Heart left ventricle (tissue), 16 donors: Measurements from ENCODE around the gene TARBP2. TPM values are rescaled to one million over a fixed set of nuclear protein-coding genes. Genes with fewer than 3 reads are reported as not detected.

Experiments used
- ATAC-seq, 4 donors: fragments of 200-7000 bp; cut with Tn5 transposase; one replicate each; pipeline ENCODE4 v1.9.1; 2020 to 2022; ENCODE audit warnings: moderate library complexity in 4 of 4, mild to moderate bottlenecking in 3 of 4, moderate number of reproducible peaks in 1 of 4
- DNase-seq, 5 donors: peaks; one replicate each; pipeline ENCODE4 v3.0.0-alpha.2; 2020
- H3K27ac ChIP-seq, 12 donors: fragments of 200-600 bp; sonication (generic) in 4 of 12; one replicate each; pipeline versions ENCODE4 v1.5.0 to v1.8.0; 2016 to 2022; ENCODE audit warnings: mild to moderate bottlenecking in 2 of 12
- H3K27me3 ChIP-seq, 9 donors: fragments of 200-600 bp; sonication (generic) in 2 of 9; one replicate each; pipeline versions ENCODE4 v1.5.1 to v1.8.0; 2016 to 2022; ENCODE audit warnings: mild to moderate bottlenecking in 3 of 9
- H3K36me3 ChIP-seq, 9 donors: fragments of 200-600 bp; sonication (generic) in 2 of 9; one replicate each; pipeline versions ENCODE4 v1.5.0 to v1.8.0; 2018 to 2022; ENCODE audit warnings: mild to moderate bottlenecking in 2 of 9
- H3K4me1 ChIP-seq, 12 donors: fragments of 200-600 bp; sonication (generic) in 4 of 12; one replicate each; pipeline versions ENCODE4 v1.5.0 to v1.8.0; 2016 to 2022; ENCODE audit warnings: mild to moderate bottlenecking in 3 of 12
- H3K4me3 ChIP-seq, 12 donors: fragments of 200-600 bp; sonication (generic) in 4 of 12; one replicate each; pipeline versions ENCODE4 v1.5.0 to v1.8.0; 2017 to 2022; ENCODE audit warnings: mild to moderate bottlenecking in 9 of 12, moderate library complexity in 4 of 12
- H3K9me3 ChIP-seq, 12 donors: fragments of 200-600 bp; sonication (generic) in 4 of 12; one replicate each; pipeline versions ENCODE4 v1.5.0 to v1.8.0; 2016 to 2022; ENCODE audit warnings: mild to moderate bottlenecking in 1 of 12
- CTCF ChIP-seq, 12 donors: fragments of 200-600 bp; sonication (generic) in 4 of 12; IDR thresholded peaks; one replicate each; pipeline versions ENCODE4 v1.5.0 to v1.8.0; 2018 to 2022; ENCODE audit warnings: antibody characterized with exemption in 12 of 12, mild to moderate bottlenecking in 5 of 12
- POLR2A ChIP-seq, 2 donors: fragments of 450-650 bp; IDR thresholded peaks; one replicate each; pipeline ENCODE4 v1.6.1; 2017; ENCODE audit warnings: antibody characterized with exemption in 2 of 2, mild to moderate bottlenecking in 2 of 2, moderate library complexity in 2 of 2
- WGBS, 4 donors: extraction: QIAGEN DNeasy Blood & Tissue Kit in 2 of 4; methylation state at CpG; one replicate each; pipeline versions ENCODE4 v1.1.5 to v1.1.7; 2013 to 2018; 5-methylcytosine and 5-hydroxymethylcytosine counted together
- intact Hi-C, 10 donors: fragments of 100-400 bp; cut with DNase I; formaldehyde crosslinking; loops; one replicate each; pipeline versions ENCODE4 v1.11.1 to v1.14.2; 2022
- polyA plus RNA-seq, 2 donors: library from polyadenylated mRNA; stranded (reverse); fragments of 200-250 nt; gene quantifications; one replicate each; pipeline ENCODE4 v1.2.3, GENCODE V29; 2013
- total RNA-seq, 9 donors: library from RNA; depleted of rRNA in 2 of 9; stranded (reverse); fragments of >200 nt in 2 of 9; fragmentation: NEBNext Ultra II Directional in 3 of 9; extraction: Animal tissue kit (Norgen Biotek cat#: 25700) in 3 of 9; gene quantifications; one replicate each; pipeline versions ENCODE4 v1.1.0 to v1.2.4, GENCODE V29; 2016 to 2023
- donor health status: ischemic (EF 13 %, LVEDD 7.1; RV severe dilation, severe dysfunction).
- donor health status: healthy with polysubstance abuse.
- donor health status: DM: no; HTN: yes; CAD: no.
- donor health status: DM: no; HTN: no; CAD: no.
- donor health status: ischemic (EF 25% LVEDD 6.9; RV normal size, moderate dysfunction).
- donor health status: ischemic (EF 25% LVEDD 5.7; RV mildly dilated, moderate dysfunction).
- donor health status: healthy.
- donor health status: DM: yes; HTN: yes; CAD: no.
- donor health status: ischemic (EF 35%, LVEDD 5.7; RV mildly dilated, moderate dysfunction).
- donor health status: nonischemic (EF 11% LVEDD 7.7; RV severe dilation, severe dysfunction).
- donor health status: DM: yes; HTN: yes; CAD: no.
- donor health status: PGD.
- donor health status: ischemic (EF 29% LVEDD 5.4; RV normal size, mild dysfunction).
- donor health status: nonischemic (EF 23%, LVEDD 6.1; RV moderate dilation, normal function).

TARBP2 gene
- total and polyA plus RNA-seq, 11 donors: 7.8 to 23.5 (median 11.9) TPM

- peaks cover 0 to 58% (median 53%) of the 10 kb centered on the region in 9 donors for H3K36me3 ChIP-seq
- no peak for ATAC-seq
- TF ChIP-seq CTCF (IDR thresholded peaks at IDR 0.05): no peak
- TF ChIP-seq POLR2A (IDR thresholded peaks at IDR 0.05): no peak
- H3K27me3 ChIP-seq: no peaks in the 10 kb centered on the region
- H3K4me1 ChIP-seq: peaks cover 5 to 42% (median 26%) of the 10 kb centered on the region in 12 donors
- intact Hi-C loops: loop anchor here in 6 of 10 donors (1.0 to 5.0 kb wide), 5 partner anchors 7 to 55 kb away; partner anchors contain the start of gene TARBP2 (in 4 of the 6)
- peak overlapping the region in 8 of 12 donors; percentile 76 to 83 (median 80) for H3K4me3 ChIP-seq
- WGBS, 4 donors: 17 to 24% (median 20%) methylated on average over 6 of the region's 6 CpGs
- DNase-seq: no peak
- H3K9me3 ChIP-seq: no peaks in the 10 kb centered on the region
- H3K27ac ChIP-seq: peak overlapping the region in 4 of 12 donors; percentile 5 to 96 (median 56)
Observed at GRCh38 chr12:53453953-53454640, 47.0 kb upstream of the TARBP2 start.

GRCh38 chr12:53454707-53455106 lies 46.4 kb upstream of the TARBP2 start:
- Histone ChIP-seq H3K27me3 (no peaks in the 10 kb centered on the region), H3K4me3 (peak overlapping the region in 2 of 12 donors; percentile 81 to 83), H3K4me1 (peaks cover 5 to 45% (median 26%) of the 10 kb centered on the region in 12 donors), H3K27ac (peak overlapping the region in 1 of 12 donors; percentile 5), H3K9me3 (no peaks in the 10 kb centered on the region), H3K36me3 (peaks cover 0 to 64% (median 58%) of the 10 kb centered on the region in 9 donors)
- intact Hi-C loops: loop anchor here in 4 of 10 donors (5.0 kb wide), 3 partner anchors 38 to 48 kb away; partner anchors contain the start of genes MAP3K12 (in 1 of the 4) and TARBP2 (in 1 of the 4)
- TF ChIP-seq CTCF (IDR thresholded peaks at IDR 0.05) (no peak), POLR2A (IDR thresholded peaks at IDR 0.05) (no peak)
- 39 to 48% (median 42%) methylated on average over 3 of the region's 3 CpGs for WGBS, 4 donors
- DNase-seq (no peak), ATAC-seq (no peak)

GRCh38 chr12:53456654-53457366 lies 44.3 kb upstream of the TARBP2 start:
- no peak for DNase-seq
- no peaks in the 10 kb centered on the region for H3K9me3 ChIP-seq
- TF ChIP-seq POLR2A (IDR thresholded peaks at IDR 0.05) (no peak), CTCF (IDR thresholded peaks at IDR 0.05) (no peak)
- WGBS, 4 donors: 51 to 55% (median 53%) methylated on average over 6 of the region's 6 CpGs
- no peak for ATAC-seq
- intact Hi-C loops: loop anchor here in 1 of 10 donors (5.0 kb wide), 1 partner anchor 40 kb away; the partner anchor contains the start of gene MAP3K12
- no peak overlapping the region for H3K27ac ChIP-seq
- no peaks in the 10 kb centered on the region for H3K27me3 ChIP-seq
- H3K4me3 ChIP-seq: no peak overlapping the region
- H3K36me3 ChIP-seq: peaks cover 2 to 85% (median 79%) of the 10 kb centered on the region in 9 donors
- peaks cover 5 to 63% (median 37%) of the 10 kb centered on the region in 12 donors for H3K4me1 ChIP-seq

DNA sequence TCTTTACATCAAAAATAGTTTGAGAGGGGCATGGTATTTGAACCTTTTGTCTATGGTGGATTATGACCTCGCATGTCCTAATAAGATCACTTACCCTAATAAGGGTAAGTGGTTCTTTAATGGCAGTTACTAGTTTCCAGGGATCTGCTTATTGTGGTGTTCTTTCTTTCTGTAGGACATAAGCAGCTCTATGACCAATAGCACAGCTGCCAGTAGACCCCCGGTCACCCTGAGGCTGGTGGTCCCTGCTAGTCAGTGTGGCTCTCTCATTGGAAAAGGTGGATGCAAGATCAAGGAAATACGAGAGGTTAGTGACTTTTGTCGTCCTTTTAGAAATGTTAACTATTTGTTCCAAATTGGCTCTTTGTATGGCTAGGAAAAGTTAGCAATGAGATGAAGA lies 42.0 kb upstream of the TARBP2 start:
- Histone ChIP-seq H3K4me3 (no peak overlapping the region), H3K9me3 (no peaks in the 10 kb centered on the region), H3K36me3 (peaks cover 8 to 100% (median 100%) of the 10 kb centered on the region in 9 donors), H3K4me1 (peaks cover 6 to 75% (median 47%) of the 10 kb centered on the region in 12 donors), H3K27me3 (no peaks in the 10 kb centered on the region), H3K27ac (no peak overlapping the region)
- TF ChIP-seq CTCF (IDR thresholded peaks at IDR 0.05) (no peak), POLR2A (IDR thresholded peaks at IDR 0.05) (no peak)
- DNase-seq (no peak), ATAC-seq (no peak)
- intact Hi-C loops: loop anchor here in 2 of 10 donors (2.0 to 5.0 kb wide), 2 partner anchors 16 to 38 kb away; partner anchors contain the start of gene MAP3K12 (in 1 of the 2)
- WGBS, 4 donors: 54 to 71% (median 63%) methylated on average over 4 of the region's 4 CpGs
